SU-DHL-6 (cell line): ENCODE results near the gene BAD.

Experiments
- EZH2phosphoT487 ChIP-seq: fragments of 200-600 bp; sonication (generic), shearing (Covaris generic); conservative IDR thresholded peaks from 2 replicates; pipeline ENCODE4 v1.6.1; 2018; ENCODE audit warnings: mild to moderate bottlenecking, antibody characterized with exemption, low read length, moderate library complexity, mixed read lengths
- TF ChIP-seq, protein P1 (sequence below): fragments of 200-600 bp; sonication (generic); IDR thresholded peaks from one replicate; pipeline ENCODE4 v1.5.1; 2017; ENCODE audit warnings: antibody characterized with exemption, mild to moderate bottlenecking, low read length, moderate library complexity; ENCODE audit not compliant: insufficient read depth, poor library complexity, severe bottlenecking

DNA sequence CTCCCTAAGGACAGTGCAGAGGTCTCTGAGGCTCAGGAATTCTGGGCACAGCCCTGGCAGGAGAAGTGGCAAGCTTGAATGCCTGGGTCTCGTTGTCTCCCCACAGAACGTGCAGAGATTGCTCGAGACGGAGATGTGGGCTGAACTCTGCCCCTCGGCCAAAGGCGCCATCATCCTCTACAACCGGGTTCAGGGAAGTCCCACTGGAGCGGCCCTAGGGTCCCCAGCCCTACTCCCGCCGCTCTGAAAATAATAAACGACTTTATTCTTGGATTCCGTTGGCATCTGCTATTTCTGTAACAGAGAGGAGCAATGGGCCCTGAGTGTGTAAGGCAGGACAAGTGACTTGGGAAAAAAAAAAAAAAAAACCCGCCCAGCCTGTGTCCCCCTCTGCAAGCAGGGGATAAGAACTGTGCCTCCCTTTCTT, 54.7 kb downstream of the BAD start:
- no peak for TF ChIP-seq EZH2phosphoT487
- TF ChIP-seq, protein P1, sequence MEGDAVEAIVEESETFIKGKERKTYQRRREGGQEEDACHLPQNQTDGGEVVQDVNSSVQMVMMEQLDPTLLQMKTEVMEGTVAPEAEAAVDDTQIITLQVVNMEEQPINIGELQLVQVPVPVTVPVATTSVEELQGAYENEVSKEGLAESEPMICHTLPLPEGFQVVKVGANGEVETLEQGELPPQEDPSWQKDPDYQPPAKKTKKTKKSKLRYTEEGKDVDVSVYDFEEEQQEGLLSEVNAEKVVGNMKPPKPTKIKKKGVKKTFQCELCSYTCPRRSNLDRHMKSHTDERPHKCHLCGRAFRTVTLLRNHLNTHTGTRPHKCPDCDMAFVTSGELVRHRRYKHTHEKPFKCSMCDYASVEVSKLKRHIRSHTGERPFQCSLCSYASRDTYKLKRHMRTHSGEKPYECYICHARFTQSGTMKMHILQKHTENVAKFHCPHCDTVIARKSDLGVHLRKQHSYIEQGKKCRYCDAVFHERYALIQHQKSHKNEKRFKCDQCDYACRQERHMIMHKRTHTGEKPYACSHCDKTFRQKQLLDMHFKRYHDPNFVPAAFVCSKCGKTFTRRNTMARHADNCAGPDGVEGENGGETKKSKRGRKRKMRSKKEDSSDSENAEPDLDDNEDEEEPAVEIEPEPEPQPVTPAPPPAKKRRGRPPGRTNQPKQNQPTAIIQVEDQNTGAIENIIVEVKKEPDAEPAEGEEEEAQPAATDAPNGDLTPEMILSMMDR: no peak
